ACHN (cell line): ENCODE data around the gene EXTL1.

Source experiments
- DNase-seq: peaks from one replicate; pipeline ENCODE4 v3.0.0-alpha.2; 2015
- in situ Hi-C: cut with HindIII; loops from 2 replicates; pipeline ENCODE4 v1.10.0; 2017; ENCODE audit warnings: low sequenced_read_pairs, low pct_ligation_motif_present, low pct_unique_long_range_greater_than_20kb

The EXTL1 gene

DNA sequence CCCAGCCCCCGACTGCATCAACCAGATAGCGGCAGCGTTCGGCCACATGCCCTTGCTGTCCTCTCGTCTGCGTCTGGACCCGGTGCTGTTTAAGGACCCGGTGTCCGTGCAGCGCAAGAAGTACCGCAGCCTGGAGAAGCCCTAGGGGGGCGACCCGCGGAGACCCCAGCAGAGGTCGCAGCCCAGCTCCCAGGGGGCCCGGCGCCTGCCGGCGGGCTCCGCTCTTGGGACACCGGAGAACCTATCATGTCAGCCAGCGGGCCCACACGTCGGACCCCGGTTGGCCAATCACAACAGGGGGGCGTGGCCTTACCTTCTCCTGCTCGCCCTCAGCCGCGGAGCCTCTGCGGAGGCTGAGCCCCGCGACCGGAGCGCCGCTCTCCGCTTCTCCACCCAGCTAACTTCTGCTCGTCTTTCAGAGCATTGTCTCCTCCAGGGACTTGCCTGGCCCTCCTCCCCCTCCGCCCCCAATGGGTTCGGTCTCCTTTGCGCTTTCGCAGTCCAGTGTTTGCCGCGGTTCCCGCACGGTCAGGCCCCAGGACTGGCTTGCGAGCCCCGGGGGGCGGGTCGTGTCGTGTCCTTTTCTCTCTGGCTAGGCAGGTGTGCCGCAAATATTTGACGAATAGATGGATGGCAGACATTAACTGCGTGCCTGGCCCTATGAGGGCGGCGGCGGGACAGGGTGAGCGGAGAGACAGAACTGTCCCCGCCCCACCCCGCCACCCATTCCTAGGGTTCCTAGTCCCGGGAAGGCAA, 13.8 kb downstream of the EXTL1 start:
- DNase-seq = peak; percentile 86
- in situ Hi-C loops = no loop called here

- in situ Hi-C loops = no loop called here
- peak; percentile 68 for DNase-seq
Observed at GRCh38 chr1:26035959-26036755, 14.6 kb downstream of the EXTL1 start.

DNA sequence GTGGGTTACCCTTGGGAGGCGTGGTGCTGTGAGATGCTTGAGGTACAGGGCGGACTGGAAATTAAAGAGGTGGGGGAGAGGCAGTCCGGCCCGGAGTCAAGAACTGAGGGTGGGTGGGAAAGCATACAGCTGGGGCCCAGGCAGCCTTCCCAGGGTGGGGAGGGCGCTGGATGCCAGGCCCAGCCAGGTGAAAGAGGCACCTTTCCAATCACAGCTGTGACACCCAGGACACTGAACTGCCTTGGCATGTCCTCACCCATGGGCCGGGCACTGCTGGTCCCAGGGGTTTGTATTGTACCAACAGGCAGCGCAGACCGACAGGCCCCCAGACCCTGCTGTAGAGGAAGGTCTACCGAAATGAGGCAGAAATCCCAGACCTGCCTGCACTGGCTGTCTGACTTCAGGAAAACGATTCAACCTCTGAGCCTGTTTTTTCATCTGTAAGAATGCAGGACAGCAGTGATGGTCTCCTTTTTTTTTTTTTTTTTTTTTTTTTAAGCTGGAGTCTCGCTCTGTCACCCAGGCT, 15.2 kb downstream of the EXTL1 start:
- no peak for DNase-seq
- in situ Hi-C loops = no loop called here

- in situ Hi-C loops = no loop called here
- no peak for DNase-seq
Observed at GRCh38 chr1:26037904-26038303, 16.3 kb downstream of the EXTL1 start.

DNA sequence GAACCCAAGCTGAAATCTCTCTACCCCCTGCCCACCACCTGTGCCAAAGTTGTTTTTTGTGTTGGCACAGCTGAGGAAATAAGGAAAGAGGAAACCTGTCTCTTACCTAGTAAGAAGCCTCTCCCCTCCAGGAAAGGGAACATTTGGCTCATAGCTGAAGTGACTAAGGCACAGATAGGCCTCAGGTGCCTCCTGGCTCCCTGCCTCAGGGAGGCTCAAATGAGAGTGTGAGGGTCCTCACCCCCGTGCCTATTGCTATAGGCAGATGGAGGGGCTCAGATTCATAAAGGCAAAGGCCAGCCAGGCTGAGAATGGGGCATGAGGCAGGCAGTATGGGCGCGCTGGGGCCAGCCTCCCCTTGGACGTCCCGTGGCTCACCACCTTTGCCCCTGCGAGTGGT, 16.9 kb downstream of the EXTL1 start:
- no peak for DNase-seq
- in situ Hi-C loops = no loop called here

- in situ Hi-C loops = no loop called here
Observed at GRCh38 chr1:26038904-26039303, 17.3 kb downstream of the EXTL1 start.

GRCh38 chr1:26041401-26041800, 19.8 kb downstream of the EXTL1 start:
- no peak for DNase-seq
- in situ Hi-C loops = no loop called here

More at GRCh38 chr1:26038904-26039303, 17.3 kb downstream of the EXTL1 start:
- DNase-seq = no peak

- in situ Hi-C loops = no loop called here
- DNase-seq = no peak
Observed at GRCh38 chr1:26041978-26042377, 20.4 kb downstream of the EXTL1 start.

DNA sequence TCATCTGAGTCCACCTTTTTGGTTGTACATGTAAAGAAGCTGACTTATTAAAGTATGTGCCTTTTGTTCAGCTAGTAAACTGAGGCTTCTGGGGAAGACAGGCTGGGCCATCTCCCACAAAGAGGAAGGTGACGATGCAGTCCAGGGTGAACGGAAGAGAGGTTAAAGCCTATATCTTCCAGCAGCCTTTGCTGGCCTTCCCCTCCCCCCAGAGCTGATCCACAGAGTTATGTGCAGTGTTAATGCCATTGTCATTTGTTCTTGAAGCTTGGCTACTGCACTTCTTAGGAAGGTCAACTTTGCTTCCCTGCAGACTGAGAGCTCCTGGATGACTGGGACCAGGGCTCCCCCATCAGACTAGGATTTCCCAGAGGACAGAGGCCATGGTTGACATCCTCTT, 22.2 kb downstream of the EXTL1 start:
- in situ Hi-C loops = no loop called here
- no peak for DNase-seq

GRCh38 chr1:26044414-26044813, 22.8 kb downstream of the EXTL1 start:
- in situ Hi-C loops = no loop called here
- DNase-seq = no peak

- in situ Hi-C loops = no loop called here
Observed at GRCh38 chr1:26044971-26045721, 23.6 kb downstream of the EXTL1 start.

GRCh38 chr1:26045722-26046245, 24.2 kb downstream of the EXTL1 start, which contains the start of gene SLC30A2:
SLC30A2 (minus strand) TSS chr1:26046118; CDS start chr1:26045896, 222 bp downstream.
- in situ Hi-C loops = no loop called here
- no peak for DNase-seq

More at GRCh38 chr1:26044971-26045721, 23.6 kb downstream of the EXTL1 start:
- DNase-seq = no peak

- in situ Hi-C loops = no loop called here
- no peak for DNase-seq
Observed at GRCh38 chr1:26046246-26047095, 24.9 kb downstream of the EXTL1 start.

- in situ Hi-C loops = no loop called here
- no peak for DNase-seq
Observed at GRCh38 chr1:26047278-26047874, 25.8 kb downstream of the EXTL1 start.

DNA sequence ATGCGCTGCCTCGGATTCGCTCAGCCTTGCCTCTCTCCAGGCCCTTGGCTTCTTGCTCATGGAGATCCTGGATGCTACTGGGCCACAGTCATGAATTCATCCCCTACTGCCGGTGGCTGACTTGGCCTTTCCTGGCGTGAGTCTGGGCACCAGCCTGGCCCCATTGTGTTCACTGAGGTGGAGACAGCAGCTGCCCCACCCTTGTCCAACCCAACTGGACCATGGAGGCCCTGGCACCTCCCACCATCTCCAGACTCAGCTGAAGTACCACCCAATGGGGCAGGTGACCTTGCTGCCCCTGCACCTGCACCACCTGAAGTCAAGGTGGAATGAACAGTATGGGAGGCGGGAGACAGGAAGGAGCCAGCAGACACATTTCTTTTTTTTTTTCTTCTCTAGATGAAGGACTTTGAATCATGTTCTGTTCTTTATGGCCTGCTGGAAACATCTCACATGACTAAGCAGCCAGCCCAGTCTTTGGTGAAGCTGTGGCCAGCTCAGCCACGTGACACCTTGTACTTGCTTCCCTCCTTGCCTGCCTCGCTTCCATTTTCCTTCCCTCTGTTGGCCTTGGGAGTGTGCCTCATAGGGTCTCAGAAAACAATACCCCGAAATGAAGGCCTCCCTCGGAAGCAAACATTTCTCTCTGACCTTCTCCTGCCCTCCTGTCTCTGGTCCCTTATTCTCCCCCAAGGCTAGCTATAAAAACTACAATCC, 28.1 kb downstream of the EXTL1 start:
- DNase-seq = no peak
- in situ Hi-C loops = no loop called here

- in situ Hi-C loops = no loop called here
- DNase-seq = no peak
Observed at GRCh38 chr1:26050248-26050640, 28.7 kb downstream of the EXTL1 start.
